ENCODE results near the gene MYL1.

Gene MYL1

DNA sequence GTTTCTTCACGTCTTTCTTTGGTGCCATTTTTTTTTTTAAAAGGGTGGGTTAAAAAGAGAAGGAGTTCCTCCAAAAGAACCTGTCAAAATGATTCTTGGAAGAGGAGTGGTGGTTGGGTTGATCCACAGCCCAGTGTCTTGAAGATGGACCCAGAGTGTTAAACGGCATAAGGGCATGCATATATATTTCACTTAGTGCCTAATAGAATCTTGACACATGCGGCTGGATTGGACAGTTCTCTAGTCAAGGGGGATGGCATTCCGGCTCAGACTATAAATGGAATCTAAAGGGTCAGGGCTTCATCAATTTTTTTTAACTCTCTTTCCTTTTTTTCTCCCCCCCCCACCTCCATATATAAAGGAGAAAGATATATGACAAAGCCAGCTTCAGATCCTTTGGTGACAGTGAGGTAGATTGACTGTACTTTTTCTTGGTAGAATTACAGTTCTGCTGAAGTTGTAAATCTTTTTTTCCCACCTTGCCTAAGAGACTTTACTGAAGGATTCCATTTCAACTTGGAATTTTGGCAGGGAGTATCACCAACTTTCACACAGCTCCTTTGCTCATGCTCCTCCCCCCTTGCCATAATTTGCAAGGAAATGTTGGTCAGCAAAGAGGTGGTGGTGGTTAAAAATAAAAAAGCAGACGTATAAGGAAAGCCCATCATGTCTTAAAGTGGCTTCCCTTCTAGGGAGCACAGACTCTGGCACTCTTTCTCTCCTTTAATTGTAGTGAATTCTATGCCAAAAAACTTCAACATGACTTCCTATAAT is at the start of gene MYL1:
MYL1 (minus strand) TSS at position 160 of the 774 bp plus-strand sequence; CDS start at position 28, 132 bp downstream.
- DNase-seq (ENCODE audit: low read depth in 4 of 4, low spot score in 1 of 4): no peak

GRCh38 chr2:210363876-210364275 is 48.9 kb upstream of the MYL1 start:
- DNase-seq (ENCODE audit: low read depth in 4 of 4, low spot score in 1 of 4): no peak

DNA sequence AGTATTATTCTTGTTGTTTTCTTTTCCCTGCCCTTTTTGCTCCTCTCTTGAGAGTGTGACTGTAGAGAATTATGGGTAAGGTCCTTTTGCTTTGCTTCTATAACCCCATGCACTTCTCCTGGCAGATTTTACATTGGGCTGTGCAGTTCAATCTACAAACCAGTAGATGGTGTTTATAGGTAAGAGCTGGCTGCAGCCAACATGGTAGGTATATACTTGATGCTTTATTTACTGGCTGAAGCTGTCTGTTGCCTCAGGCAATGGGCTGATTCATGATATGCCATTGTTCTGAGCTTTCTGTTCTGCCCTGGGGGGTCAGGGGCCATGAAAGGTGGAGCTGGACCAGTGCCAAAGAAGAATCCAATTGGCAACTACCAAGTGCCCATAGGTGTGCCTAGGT is 48.3 kb upstream of the MYL1 start:
- no peak for DNase-seq (ENCODE audit: low read depth in 4 of 4, low spot score in 1 of 4)

DNA sequence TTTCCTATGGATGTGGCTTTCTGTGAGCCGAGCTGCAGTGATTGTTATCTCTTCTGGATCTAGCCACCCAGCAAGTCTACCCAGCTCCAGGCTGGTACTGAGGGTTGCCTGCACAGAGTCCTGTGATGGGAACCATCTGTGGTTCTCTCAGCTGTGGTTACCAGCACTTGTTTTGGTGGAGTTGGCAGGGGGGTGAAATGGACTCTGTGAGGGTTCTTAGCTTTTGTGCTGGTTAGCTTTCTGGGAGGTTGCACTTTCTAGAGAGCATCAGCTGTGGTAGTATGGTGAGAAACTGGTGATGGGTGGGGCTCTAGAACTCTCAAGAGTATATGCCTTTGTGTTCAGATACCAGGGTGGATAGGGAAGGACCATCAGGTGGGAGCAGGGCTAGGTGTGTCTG is 45.4 kb upstream of the MYL1 start:
- no peak for DNase-seq (ENCODE audit: low read depth in 4 of 4, low spot score in 1 of 4)

- no peak for DNase-seq (ENCODE audit: low read depth in 4 of 4, low spot score in 1 of 4)
These were observed 42.0 kb upstream of the MYL1 start for GRCh38 chr2:210356944-210357343.

DNA sequence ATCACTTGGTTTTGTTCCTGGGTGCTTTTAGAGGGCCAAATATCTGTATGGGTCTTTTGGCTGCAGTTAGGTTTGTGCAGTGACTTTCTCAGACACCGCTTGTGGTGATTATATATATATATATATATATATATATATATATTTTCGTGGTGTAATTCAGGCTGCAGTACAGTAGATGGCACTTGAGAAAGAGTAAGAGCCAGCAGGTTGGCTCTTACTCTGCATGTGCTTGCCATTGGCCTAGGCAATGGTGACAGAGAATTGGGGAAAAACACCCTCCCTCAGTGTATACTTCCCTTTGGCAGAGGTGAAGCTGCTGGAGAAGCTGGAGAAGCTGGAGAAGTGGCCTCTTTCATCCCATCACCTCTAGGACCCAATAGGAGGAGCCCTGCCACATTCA is 22.2 kb upstream of the MYL1 start:
- no peak for DNase-seq (ENCODE audit: low read depth in 4 of 4, low spot score in 1 of 4)

DNA sequence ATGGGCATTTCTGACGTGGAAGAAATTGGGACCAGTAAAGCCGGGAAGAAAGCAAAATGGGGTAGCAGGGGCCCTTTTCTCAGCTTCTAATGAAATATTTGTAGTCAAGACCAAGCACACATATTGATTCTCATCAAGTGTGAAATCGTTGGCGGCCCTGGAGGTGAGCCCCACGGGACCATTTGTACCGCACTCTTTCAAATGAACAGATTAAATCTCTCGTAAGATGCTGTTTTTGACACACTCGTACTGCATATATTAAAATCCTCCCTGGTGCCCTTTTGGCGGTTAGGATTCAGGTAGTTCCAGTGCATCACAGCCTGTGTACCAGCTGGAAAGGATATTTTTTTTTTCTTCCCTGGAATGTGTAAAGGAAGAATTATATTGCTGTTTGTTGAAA is 9.9 kb upstream of the MYL1 start:
- no peak for DNase-seq (ENCODE audit: low read depth in 4 of 4, low spot score in 1 of 4)

DNA sequence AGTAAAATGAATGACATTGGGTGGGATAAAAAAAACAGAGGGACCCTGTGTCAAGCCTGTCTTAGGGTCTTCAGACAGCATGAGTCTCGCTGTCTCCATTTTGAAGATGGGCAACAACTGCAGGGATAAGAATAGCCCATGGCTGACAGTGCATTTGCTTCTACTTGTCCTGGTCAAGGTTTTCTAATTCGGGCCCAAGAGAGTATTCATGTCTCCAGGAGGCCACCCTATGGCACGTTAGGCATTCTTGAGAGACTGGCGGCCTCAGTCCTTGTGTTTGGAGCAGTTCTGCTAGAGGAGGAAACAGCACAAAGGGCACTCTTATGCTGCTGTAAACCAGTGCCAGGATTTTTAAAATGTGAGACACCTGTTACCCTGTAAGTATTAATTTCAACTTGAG is 9.5 kb upstream of the MYL1 start:
- no peak for DNase-seq (ENCODE audit: low read depth in 4 of 4, low spot score in 1 of 4)

DNA sequence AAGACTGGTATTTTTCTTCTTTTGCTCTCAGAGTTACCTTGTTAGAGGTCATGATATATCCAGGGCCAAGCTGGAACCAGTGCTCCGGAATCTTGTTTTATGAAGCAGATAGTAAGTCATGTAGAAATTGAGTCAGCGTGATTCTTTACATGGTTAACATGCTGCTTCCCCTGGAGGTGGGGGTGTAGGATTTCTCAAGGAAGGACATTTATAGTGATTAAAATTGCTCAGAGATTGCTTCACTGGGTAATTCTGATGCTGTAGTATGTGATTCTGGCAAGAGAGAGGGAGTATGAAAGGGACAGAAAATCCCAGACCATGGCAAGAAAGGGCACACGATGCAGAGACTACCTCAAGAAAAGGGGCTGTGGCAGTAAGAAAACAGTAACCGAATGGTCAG is 8.0 kb upstream of the MYL1 start:
- no peak for DNase-seq (ENCODE audit: low read depth in 4 of 4, low spot score in 1 of 4)

- DNase-seq (ENCODE audit: low read depth in 4 of 4, low spot score in 1 of 4): no peak
These were observed 3.9 kb upstream of the MYL1 start for GRCh38 chr2:210318891-210319290.

DNA sequence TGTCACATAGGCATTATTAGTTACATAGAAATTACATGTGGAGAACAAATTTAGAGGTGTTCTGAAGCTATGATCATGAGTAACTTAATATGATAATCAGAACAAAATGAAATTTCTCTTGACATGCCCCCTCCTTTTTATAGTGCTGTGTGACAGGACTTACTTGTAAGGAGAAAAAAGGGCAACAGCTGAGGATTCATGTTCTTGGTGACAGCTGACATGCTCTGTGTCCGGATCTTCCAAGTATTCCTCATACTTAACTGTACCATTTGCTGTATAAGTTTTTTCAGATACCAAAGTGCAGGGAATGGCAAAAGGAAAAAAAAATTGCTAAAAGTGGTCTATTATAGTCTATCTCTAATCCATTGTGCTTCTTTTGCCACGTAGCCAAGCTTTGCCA is 3.5 kb upstream of the MYL1 start:
- no peak for DNase-seq (ENCODE audit: low read depth in 4 of 4, low spot score in 1 of 4)

GRCh38 chr2:210310550-210310949 is 4.4 kb downstream of the MYL1 start:
- DNase-seq (ENCODE audit: low read depth in 4 of 4, low spot score in 1 of 4): no peak

- DNase-seq (ENCODE audit: low read depth in 4 of 4, low spot score in 1 of 4): no peak
These were observed 5.3 kb downstream of the MYL1 start for GRCh38 chr2:210309548-210310233.

DNA sequence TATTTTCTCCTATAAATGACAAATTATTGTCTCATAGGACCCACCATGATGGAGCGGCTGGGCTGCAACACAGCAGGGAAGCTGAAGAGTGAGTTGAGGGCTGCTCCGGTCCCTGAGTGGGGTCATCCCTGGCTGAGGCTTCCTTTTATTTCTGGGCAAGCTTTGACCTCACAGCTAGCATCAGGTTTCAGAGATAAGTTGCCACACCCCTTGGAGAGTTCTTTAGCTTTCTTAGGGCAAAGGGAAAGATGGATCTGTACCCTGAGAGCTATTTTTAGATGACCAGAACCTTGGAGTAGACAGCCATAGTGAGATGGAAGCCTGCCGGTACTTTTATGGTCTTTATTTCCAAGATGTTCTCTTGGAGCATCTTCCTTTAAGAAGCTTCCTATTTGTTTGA is 11.5 kb downstream of the MYL1 start:
- DNase-seq (ENCODE audit: low read depth in 4 of 4, low spot score in 1 of 4): no peak

DNA sequence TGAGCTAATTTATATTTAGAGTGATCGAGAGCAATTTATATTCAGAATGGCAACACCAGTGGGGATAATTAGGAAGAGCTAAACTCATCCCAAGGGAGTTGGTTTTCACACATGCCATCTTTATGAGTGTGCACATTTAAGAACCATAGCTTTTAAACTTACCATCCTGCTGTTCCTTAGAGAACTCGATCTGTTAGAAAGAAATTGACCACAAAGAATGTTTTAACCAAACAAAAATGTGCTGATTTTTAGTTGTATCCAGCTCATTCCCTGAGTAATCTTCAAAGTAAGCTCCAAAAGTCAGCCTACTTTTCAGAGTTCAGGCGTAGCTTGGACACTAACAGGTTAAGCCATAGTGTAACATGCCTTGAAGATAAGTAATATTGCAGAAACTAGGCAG is 12.6 kb downstream of the MYL1 start:
- DNase-seq (ENCODE audit: low read depth in 4 of 4, low spot score in 1 of 4): no peak

- no peak for DNase-seq (ENCODE audit: low read depth in 4 of 4, low spot score in 1 of 4)
These were observed 15.1 kb downstream of the MYL1 start for GRCh38 chr2:210299866-210300373.

DNA sequence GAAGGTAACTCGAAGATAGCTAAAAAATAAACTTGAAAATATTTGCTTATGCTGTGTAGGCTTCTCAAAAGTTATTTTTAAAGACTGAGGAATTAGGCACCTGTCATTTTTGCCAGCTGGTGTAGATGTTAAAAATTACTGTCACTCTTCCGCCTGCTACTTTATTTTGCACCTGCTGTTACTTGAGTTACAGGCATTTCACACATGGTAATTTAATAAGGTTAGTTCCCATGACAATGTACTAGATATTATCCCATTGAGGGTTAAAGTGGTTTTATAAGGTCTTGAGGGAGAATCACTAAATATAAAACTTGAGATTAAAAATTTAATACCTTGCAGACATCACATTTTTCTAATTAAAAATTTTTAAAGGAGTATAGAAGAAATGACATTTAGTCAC is 26.6 kb downstream of the MYL1 start:
- no peak for DNase-seq (ENCODE audit: low read depth in 4 of 4, low spot score in 1 of 4)

DNA sequence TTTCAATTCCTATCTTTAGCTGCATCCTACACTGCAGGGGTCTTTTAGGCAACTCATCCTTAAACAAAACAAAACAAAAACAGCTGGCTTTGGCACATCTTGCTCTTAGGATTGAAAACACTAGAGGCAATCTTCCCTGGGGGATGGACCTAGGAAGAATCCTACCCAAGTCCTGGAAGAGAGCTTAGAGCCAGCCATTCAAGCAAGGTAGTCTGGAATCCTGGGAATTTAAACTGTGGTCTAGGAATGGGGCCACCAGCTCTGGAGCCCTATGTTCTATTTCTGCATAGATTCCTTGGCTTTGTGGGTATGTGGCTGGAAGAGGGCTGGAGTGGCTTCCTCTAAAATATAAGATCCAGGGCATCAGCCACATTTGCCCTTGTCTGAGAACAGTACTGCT is 27.7 kb downstream of the MYL1 start:
- DNase-seq (ENCODE audit: low read depth in 4 of 4, low spot score in 1 of 4): no peak

- no peak for DNase-seq (ENCODE audit: low read depth in 4 of 4, low spot score in 1 of 4)
These were observed 28.8 kb downstream of the MYL1 start for GRCh38 chr2:210286123-210286680.

DNA sequence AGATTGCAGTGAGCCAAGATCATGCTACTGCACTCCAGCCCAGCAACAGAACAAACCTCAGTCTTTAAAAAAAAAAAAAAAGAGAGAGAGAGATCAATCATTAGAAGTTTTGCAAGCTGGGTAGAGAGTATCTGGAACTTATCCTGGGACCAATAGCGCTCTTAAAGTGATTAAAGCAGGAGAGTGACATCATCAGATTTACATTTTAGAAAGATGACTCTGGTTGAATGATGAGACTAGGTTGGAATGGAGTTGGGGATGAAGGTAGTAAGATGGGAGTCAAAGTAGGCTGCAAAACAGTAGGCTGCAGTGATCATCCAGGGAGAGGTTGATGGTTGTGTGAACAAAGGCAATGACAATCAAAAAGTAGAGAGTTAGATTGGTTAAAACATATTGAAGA is 37.8 kb downstream of the MYL1 start:
- no peak for DNase-seq (ENCODE audit: low read depth in 4 of 4, low spot score in 1 of 4)

DNA sequence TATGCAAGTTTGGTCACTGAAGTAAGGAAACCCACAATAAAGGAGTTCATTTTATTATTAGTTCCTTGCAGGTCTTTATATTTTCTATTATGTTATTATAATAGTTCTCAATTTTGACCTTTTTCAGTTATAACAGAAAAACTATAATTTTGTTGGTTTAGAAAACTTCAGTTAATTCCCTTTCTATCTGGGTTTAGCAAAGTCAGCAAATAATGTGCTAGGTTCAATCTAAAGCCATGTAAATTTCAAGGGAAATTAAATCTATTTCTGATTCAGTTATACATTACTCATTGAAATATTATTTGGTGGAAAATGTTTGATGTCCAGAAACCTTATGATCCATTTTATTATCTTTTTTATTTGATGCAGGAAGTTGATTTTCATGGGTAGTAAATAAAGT is 43.7 kb downstream of the MYL1 start:
- DNase-seq (ENCODE audit: low read depth in 4 of 4, low spot score in 1 of 4): no peak

DNA sequence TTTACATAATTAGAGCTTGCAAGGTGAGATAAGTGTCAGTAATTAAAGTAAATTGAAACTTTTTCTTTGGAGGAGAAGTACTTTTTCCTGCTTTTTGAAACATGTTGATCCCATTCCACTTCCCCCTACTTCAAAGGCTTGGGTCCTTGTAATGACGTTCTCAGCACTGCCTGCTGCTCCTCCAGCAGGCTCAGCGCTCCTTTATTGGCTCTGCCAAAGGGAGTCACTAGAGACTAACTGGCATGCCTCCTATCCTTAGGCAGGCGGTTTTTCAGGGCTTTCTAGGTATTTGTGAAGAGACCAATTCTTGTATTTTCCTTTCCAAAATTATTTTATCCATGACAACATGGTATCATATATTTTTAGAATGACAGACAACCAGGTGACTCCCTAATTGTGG is 45.8 kb downstream of the MYL1 start:
- no peak for DNase-seq (ENCODE audit: low read depth in 4 of 4, low spot score in 1 of 4)
